Prostate gland (tissue), 1 donor: ENCODE results near the gene VWA1.

Source experiments
- POLR2A ChIP-seq: fragments of 450-650 bp; IDR thresholded peaks from one replicate; pipeline ENCODE4 v1.6.1; 2016; ENCODE audit warnings: antibody characterized with exemption, mild to moderate bottlenecking
- POLR2AphosphoS5 ChIP-seq: sonication (generic); formaldehyde crosslinking; IDR thresholded peaks from one replicate; pipeline ENCODE4 v1.6.1; 2017; ENCODE audit warnings: antibody characterized with exemption

DNA sequence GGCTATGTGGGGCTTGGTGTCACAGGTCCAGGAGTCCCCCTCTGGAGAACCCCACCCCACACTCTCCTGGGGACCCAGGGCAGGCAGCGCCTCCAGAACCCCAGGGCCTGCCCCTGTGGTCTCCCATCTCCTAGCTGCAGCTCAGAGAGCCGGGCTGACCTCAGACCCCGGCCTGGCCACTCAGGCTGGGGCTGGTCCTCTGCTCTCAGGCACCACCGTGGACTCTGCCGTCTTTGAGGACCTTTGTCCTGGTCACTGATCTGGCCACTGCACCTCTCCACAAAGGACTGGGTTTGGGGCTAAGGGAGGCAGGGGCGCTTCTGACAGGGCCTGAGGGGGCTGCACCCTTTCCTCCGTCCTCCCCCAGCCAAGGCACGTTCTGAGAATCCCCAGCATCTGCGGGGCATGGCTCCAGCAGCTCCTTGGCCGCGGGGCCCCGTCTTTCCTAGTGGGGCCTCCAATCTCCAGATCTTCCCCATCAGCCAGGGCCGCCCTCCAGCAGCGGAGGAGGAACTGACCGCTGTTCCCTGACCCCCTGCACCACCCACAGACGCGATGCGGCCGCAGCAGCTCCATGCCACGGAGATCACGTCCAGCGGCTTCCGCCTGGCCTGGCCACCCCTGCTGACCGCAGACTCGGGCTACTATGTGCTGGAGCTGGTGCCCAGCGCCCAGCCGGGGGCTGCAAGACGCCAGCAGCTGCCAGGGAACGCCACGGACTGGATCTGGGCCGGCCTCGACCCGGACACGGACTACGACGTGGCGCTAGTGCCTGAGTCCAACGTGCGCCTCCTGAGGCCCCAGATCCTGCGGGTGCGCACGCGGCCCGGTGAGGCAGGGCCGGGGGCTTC lies 3.3 kb downstream of the VWA1 start:
- TF ChIP-seq POLR2AphosphoS5 = no peak
- no peak for TF ChIP-seq POLR2A
